T-helper 1 cell treated with Interleukin-12 subunit alpha and Interleukin-12 subunit beta and Interleukin-4 antibody, amounts not matched to agents 30 μg/mL and 1 μg/mL, for 36 hours (primary cell): ENCODE results near the gene TMEM125.

Experiments
- H3K27ac Mint-ChIP-seq: one replicate; pipeline ENCODE4 v1.8.0; 2021; ENCODE audit warnings: mild to moderate bottlenecking, mixed read lengths
- H3K27me3 Mint-ChIP-seq: one replicate; pipeline ENCODE4 v1.8.0; 2021; ENCODE audit warnings: low read depth, mixed read lengths
- H3K36me3 Mint-ChIP-seq: one replicate; pipeline ENCODE4 v1.8.0; 2021; ENCODE audit warnings: low read depth, mixed read lengths
- H3K4me1 Mint-ChIP-seq: one replicate; pipeline ENCODE4 v1.8.0; 2021; ENCODE audit warnings: low read depth, mixed read lengths
- H3K4me3 Mint-ChIP-seq: one replicate; pipeline ENCODE4 v1.8.0; 2021; ENCODE audit warnings: mild to moderate bottlenecking, moderate library complexity, mixed read lengths
- H3K9me3 Mint-ChIP-seq: one replicate; pipeline ENCODE4 v1.8.0; 2021; ENCODE audit warnings: mixed read lengths

TMEM125 gene

DNA sequence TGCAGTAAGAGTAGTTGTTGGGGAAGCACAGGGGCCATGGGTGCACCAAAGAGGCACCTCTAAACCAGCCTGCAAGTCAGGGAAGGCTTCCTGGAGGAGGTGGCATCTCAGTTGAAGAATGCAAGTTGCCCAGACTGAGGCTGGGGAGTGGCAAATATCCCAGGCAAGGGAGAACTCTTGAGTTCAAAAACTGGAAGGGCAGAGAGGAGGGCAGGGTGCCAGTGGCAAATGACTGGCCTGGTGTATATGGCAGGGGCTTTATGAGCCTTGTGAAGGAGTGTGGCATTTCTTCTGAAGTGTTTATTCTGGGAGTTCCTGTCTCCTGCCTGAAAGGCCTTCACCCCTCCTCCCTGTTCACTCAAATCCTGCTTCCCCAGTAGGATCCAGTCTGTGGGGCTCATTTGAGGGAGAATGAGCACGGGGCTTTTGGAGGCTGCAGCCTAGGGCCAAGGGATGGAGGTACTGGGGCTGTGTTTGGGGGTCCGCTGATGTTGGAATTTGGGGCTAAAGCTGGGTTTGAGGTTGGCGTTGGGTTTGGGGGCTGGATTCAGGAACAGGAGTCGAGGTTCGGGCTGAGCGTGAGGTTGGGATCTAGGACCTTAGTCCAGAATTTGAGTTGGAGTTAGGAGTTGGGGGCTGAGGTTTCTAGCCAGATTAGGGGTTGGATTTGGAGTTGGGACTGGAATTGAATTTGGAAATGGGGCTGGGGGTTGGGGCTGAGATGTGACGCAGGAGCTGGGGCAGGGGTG, at the start of gene TMEM125:
Gene TMEM125 (plus strand): TSS at position 357 of the 749 bp plus-strand sequence. CDS start 2,740 bp downstream, outside the sequence.
- Mint-ChIP-seq H3K9me3 (peaks cover 6% of the 10 kb centered on the region), H3K36me3 (peaks cover 4% of the 10 kb centered on the region), H3K27ac (peak within 1 kb of the TSS; percentile 56), H3K4me1 (peaks cover 16% of the 10 kb centered on the region), H3K4me3 (no peak within 1 kb of the TSS), H3K27me3 (peaks cover 9% of the 10 kb centered on the region)

DNA sequence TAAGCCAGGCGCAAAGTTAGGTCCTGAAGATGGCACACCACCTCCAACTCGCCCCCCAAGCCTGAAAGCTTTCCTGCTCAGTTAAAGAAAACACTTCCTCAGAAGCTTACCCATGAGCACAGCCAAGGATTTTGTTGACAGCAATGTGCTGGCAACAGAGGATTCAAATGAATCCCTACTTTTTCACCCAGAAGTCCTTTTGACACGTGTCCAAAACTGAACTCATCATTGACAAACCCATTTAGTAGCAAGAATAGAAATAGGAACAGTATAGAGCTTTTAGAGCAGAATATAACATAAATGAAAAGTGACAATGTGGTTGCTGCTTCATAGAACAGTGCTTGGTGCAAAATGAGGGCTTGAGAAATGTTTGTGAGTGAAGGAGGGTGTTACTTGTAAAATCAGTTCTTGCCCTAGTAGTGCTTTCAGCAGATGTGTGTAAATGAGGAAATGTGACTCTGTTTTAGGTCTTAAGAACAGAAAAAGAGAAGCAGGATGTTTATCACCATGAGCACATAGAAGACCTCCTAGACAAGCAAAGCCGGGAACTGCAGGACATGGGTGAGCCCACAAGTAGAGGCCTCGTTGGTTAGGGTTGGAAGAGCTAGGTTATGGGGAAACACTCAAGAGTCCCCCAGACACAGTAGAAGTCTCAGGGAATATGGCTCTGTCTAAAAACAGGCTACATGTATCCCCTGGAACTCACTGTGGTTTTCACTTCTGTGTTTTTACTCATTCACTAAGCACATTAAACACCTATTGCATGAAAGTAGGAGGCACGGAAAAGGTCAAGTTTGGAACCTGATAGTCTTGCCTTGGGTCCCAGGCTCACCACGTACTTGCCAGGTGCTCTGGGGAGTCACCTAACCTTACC, 48.6 kb upstream of the TMEM125 start:
- Mint-ChIP-seq H3K4me3 (no peak overlapping the region), H3K27me3 (peaks cover 6% of the 10 kb centered on the region), H3K36me3 (no peaks in the 10 kb centered on the region), H3K27ac (no peak overlapping the region), H3K4me1 (peaks cover 3% of the 10 kb centered on the region), H3K9me3 (no peaks in the 10 kb centered on the region)

DNA sequence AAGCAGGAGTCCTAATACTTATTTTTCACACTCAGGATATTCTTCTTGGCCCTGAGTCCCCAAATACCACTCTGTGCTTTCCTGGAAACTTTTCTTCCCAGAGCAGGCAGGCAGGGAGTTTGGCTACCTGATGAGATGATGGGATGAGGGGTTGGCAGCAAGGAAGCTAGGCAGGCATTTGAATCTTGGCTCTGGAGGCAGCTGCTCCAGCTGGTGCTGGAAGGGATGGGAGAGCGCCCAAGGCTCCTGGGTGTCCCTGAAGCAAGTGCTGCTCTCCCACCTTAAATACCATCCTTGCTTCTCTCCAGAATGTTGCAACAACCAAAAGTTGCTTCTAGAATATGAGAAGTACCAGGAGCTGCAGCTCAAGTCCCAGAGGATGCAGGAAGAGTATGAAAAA, 48.0 kb upstream of the TMEM125 start:
- H3K4me1 Mint-ChIP-seq = peaks cover 3% of the 10 kb centered on the region
- H3K27ac Mint-ChIP-seq = no peak overlapping the region
- no peaks in the 10 kb centered on the region for H3K36me3 Mint-ChIP-seq
- H3K27me3 Mint-ChIP-seq = peaks cover 6% of the 10 kb centered on the region
- H3K4me3 Mint-ChIP-seq = no peak overlapping the region
- H3K9me3 Mint-ChIP-seq = no peaks in the 10 kb centered on the region

GRCh38 chr1:43222879-43223278, 46.9 kb upstream of the TMEM125 start:
- Mint-ChIP-seq H3K9me3 (no peaks in the 10 kb centered on the region), H3K27ac (no peak overlapping the region), H3K4me3 (no peak overlapping the region), H3K27me3 (peaks cover 6% of the 10 kb centered on the region), H3K36me3 (no peaks in the 10 kb centered on the region), H3K4me1 (peaks cover 3% of the 10 kb centered on the region)

- H3K36me3 Mint-ChIP-seq = no peaks in the 10 kb centered on the region
- H3K4me1 Mint-ChIP-seq = peaks cover 3% of the 10 kb centered on the region
- H3K27ac Mint-ChIP-seq = no peak overlapping the region
- peaks cover 6% of the 10 kb centered on the region for H3K27me3 Mint-ChIP-seq
- H3K9me3 Mint-ChIP-seq = no peaks in the 10 kb centered on the region
- no peak overlapping the region for H3K4me3 Mint-ChIP-seq
Measured at GRCh38 chr1:43225168-43225567, 44.6 kb upstream of the TMEM125 start.

DNA sequence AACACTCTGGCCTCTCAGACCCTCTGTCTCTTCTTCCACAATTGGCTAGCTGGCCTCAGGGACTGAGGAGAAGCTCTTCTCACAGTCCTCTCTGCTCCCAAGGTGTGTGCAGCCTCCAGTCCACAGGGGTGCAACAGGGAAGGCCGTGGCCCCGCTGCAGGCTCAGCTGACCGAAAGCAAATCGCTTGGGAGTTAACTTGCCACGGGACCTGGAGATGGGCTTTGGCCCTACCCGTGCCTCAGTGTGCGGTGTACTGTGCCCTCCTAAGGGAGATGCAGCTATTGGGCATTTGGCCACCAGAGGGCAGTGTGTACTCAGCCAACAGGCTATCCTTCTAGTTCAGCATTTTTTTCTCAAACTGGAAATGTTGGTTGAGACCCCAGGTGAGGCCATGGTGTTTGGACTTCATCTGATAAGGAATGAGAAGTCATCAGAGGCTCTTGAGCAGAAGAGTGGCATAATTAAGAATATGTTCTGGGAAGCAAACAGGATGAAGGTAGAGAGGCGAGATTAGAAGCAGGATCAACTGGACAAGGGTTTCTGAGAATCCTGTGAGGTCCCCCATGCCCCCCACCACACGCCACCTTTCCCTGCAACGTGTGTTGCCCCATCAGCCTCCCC, 42.5 kb upstream of the TMEM125 start:
- H3K27me3 Mint-ChIP-seq = peaks cover 8% of the 10 kb centered on the region
- H3K4me3 Mint-ChIP-seq = no peak overlapping the region
- H3K27ac Mint-ChIP-seq = no peak overlapping the region
- H3K9me3 Mint-ChIP-seq = no peaks in the 10 kb centered on the region
- H3K36me3 Mint-ChIP-seq = no peaks in the 10 kb centered on the region
- no peaks in the 10 kb centered on the region for H3K4me1 Mint-ChIP-seq

DNA sequence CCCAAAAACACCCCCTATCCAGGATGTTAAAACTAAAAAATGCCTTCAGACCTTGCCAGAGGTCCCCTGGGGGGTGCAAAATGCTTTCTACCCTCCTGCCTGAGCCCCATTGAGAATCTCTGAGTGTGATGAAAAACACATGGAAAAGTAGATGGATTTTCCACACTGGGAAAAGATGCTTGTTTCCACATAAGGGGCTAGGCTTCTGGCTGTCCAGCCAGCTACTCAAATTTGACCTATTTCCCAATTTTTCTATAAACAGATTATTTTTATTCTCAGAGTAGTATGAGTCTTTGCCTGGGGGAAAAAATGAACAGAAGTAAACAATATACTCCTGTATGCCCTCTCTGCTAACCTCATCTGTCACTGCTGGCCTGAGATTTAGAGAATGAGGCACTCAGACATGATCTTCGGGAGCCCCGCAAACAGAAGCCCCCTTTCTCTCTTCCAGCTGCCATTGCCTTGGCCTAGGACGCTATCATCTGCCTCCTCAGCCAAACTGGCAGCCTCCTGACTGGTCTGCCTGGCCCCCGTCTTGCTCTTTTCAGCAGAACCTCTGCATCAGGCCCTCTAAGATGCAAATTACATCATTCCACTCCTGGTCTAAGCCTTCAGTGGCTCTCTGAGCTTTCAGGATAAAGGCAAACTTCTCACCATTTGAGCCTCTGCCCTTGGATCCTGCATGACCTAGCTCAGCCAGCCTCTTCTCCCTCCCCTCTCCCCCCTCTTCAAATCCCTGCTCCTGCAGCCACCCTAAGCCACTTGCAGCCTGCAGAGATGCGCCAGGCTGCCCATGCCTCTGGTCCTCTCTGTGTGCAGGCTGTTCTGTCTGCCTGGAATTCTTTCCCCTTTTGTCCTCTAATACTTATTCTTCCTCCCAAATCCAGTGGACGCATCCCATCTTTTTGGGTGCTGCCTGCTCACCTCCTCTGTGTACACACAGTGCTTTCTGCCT, 39.7 kb upstream of the TMEM125 start:
- H3K27ac Mint-ChIP-seq = no peak overlapping the region
- H3K36me3 Mint-ChIP-seq = no peaks in the 10 kb centered on the region
- peaks cover 4% of the 10 kb centered on the region for H3K27me3 Mint-ChIP-seq
- H3K4me1 Mint-ChIP-seq = no peaks in the 10 kb centered on the region
- H3K4me3 Mint-ChIP-seq = no peak overlapping the region
- H3K9me3 Mint-ChIP-seq = no peaks in the 10 kb centered on the region

- Mint-ChIP-seq H3K9me3 (no peaks in the 10 kb centered on the region), H3K36me3 (no peaks in the 10 kb centered on the region), H3K27ac (no peak overlapping the region), H3K4me1 (no peaks in the 10 kb centered on the region), H3K27me3 (peaks cover 4% of the 10 kb centered on the region), H3K4me3 (no peak overlapping the region)
Measured at GRCh38 chr1:43232074-43232473, 37.7 kb upstream of the TMEM125 start.

DNA sequence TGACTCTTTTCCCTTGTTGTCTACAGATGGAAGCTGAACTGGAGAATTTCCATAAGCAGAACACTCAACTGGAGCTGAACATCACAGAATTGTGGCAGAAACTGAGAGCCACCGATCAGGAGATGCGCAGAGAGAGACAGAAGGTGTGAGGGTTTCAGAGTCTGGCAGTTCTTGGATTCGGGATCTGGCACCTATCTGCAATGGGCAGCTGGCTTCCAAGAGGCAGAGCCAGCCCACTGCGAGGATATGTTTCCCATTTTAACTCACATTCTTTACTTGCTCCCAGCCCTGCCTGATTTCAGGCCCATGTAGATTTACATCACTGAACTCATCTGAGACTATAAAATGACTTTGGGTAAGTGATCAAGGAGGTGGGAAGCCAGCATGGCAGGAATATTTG, 37.3 kb upstream of the TMEM125 start:
- no peaks in the 10 kb centered on the region for H3K9me3 Mint-ChIP-seq
- no peak overlapping the region for H3K4me3 Mint-ChIP-seq
- peaks cover 4% of the 10 kb centered on the region for H3K27me3 Mint-ChIP-seq
- no peaks in the 10 kb centered on the region for H3K4me1 Mint-ChIP-seq
- no peaks in the 10 kb centered on the region for H3K36me3 Mint-ChIP-seq
- H3K27ac Mint-ChIP-seq = no peak overlapping the region

DNA sequence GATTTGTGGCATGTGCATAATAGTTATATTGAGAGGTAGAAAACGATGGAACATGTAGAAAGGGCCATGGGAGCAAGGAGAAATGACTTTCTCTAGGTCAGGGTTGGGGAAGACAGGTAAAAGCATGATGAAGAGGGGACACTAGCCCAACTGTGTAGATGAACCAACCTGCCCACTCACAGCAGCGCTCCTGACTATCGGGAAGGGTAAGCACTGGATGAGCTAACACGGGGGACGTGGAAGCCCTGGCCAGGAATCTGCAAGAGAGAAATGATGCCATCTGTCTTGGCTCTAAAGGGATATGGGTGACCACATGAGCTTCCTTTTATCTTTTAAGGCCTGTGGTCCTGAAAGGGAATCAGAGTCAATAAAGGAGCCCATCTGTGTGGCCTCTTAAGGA, 36.2 kb upstream of the TMEM125 start:
- Mint-ChIP-seq H3K4me3 (no peak overlapping the region), H3K4me1 (peaks cover 3% of the 10 kb centered on the region)

GRCh38 chr1:43234267-43234666, 35.5 kb upstream of the TMEM125 start:
- peaks cover 4% of the 10 kb centered on the region for H3K27me3 Mint-ChIP-seq
- H3K4me3 Mint-ChIP-seq = no peak overlapping the region
- no peaks in the 10 kb centered on the region for H3K36me3 Mint-ChIP-seq
- no peak overlapping the region for H3K27ac Mint-ChIP-seq
- H3K9me3 Mint-ChIP-seq = no peaks in the 10 kb centered on the region
- H3K4me1 Mint-ChIP-seq = peaks cover 6% of the 10 kb centered on the region

More for the DNA sequence above, 36.2 kb upstream of the TMEM125 start:
- H3K27ac Mint-ChIP-seq = no peak overlapping the region
- no peaks in the 10 kb centered on the region for H3K36me3 Mint-ChIP-seq
- H3K27me3 Mint-ChIP-seq = peaks cover 4% of the 10 kb centered on the region
- no peaks in the 10 kb centered on the region for H3K9me3 Mint-ChIP-seq

- Mint-ChIP-seq H3K4me3 (no peak overlapping the region), H3K27ac (no peak overlapping the region), H3K9me3 (no peaks in the 10 kb centered on the region), H3K4me1 (peaks cover 12% of the 10 kb centered on the region), H3K27me3 (peaks cover 4% of the 10 kb centered on the region), H3K36me3 (no peaks in the 10 kb centered on the region)
Measured at GRCh38 chr1:43235040-43235439, 34.7 kb upstream of the TMEM125 start.

- H3K4me3 Mint-ChIP-seq = no peak overlapping the region
- no peak overlapping the region for H3K27ac Mint-ChIP-seq
- H3K9me3 Mint-ChIP-seq = peaks cover 4% of the 10 kb centered on the region
- peaks cover 12% of the 10 kb centered on the region for H3K4me1 Mint-ChIP-seq
- no peaks in the 10 kb centered on the region for H3K36me3 Mint-ChIP-seq
- H3K27me3 Mint-ChIP-seq = peaks cover 1% of the 10 kb centered on the region
Measured at GRCh38 chr1:43235451-43236121, 34.2 kb upstream of the TMEM125 start.
